Lower leg skin (tissue), 4 donors: ENCODE results near the gene PRRG2. TPM values are rescaled to one million over a fixed set of nuclear protein-coding genes. Genes with fewer than 3 reads are reported as not detected.

Experiments
- DNase-seq, 2 donors: peaks; one replicate each; pipeline ENCODE4 v3.0.0-alpha.2; 2019; ENCODE audit warnings: low spot score in 2 of 2
- H3K4me3 ChIP-seq: fragments of 200-600 bp; sonication (generic); 2 replicates; pipeline ENCODE4 v1.5.1; 2017; ENCODE audit warnings: mild to moderate bottlenecking, low read depth; ENCODE audit not compliant: poor library complexity, severe bottlenecking
- POLR2A ChIP-seq, 2 donors: fragments of 450-650 bp; IDR thresholded peaks; one replicate each; pipeline ENCODE4 v1.6.1; 2016 to 2017; ENCODE audit warnings: antibody characterized with exemption in 2 of 2, mild to moderate bottlenecking in 1 of 2, moderate library complexity in 1 of 2
- WGBS, 2 donors: methylation state at CpG; one replicate each; pipeline ENCODE4 v1.1.5; 2018; 5-methylcytosine and 5-hydroxymethylcytosine counted together
- intact Hi-C: fragments of 100-400 bp; cut with DNase I; formaldehyde crosslinking; loops from one replicate; pipeline ENCODE4 v1.15.0; 2023; ENCODE audit warnings: low total_unique reads
- total RNA-seq, 4 donors: library from RNA; depleted of rRNA; stranded (reverse); fragments of >200 nt; gene quantifications; one replicate each; pipeline ENCODE4 v1.1.0, GENCODE V29; 2016
- TF ChIP-seq, protein P1 (sequence below), 3 donors: fragments of 450-650 bp; IDR thresholded peaks; one replicate each; pipeline ENCODE4 v1.5.1; 2016; ENCODE audit warnings: antibody characterized with exemption in 3 of 3, mild to moderate bottlenecking in 3 of 3, moderate library complexity in 2 of 3

PRRG2 gene
- total RNA-seq, 4 donors from 2014 or later, result 13.9 to 31.2 (median 18.6) TPM

DNA sequence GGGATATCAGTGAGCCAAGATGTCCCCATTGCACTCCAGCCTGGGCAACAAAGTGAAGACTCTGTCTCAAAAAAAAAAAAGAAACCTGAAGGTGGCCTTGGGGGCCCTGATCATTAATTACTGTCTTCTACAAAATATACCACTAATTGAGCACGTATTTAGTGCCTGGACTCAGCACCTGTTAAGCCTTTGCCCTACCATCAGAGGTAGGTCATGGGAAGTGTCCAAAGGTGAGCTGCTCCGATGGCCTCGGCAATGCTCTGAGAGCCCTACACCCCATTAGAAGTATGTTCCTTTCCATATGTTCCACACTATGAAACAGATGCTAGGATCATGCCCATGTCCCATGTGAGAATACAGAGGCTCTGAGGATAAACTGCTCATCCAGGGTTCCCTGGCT is 21.7 kb upstream of the PRRG2 start:
- WGBS, 2 donors, result 92 to 100% methylated on average over 3 of the region's 3 CpGs
- intact Hi-C loops, result no loop called here
- TF ChIP-seq POLR2A (IDR thresholded peaks at IDR 0.05), result no peak
- TF ChIP-seq, protein P1, sequence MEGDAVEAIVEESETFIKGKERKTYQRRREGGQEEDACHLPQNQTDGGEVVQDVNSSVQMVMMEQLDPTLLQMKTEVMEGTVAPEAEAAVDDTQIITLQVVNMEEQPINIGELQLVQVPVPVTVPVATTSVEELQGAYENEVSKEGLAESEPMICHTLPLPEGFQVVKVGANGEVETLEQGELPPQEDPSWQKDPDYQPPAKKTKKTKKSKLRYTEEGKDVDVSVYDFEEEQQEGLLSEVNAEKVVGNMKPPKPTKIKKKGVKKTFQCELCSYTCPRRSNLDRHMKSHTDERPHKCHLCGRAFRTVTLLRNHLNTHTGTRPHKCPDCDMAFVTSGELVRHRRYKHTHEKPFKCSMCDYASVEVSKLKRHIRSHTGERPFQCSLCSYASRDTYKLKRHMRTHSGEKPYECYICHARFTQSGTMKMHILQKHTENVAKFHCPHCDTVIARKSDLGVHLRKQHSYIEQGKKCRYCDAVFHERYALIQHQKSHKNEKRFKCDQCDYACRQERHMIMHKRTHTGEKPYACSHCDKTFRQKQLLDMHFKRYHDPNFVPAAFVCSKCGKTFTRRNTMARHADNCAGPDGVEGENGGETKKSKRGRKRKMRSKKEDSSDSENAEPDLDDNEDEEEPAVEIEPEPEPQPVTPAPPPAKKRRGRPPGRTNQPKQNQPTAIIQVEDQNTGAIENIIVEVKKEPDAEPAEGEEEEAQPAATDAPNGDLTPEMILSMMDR (IDR thresholded peaks at IDR 0.05), result no peak
- H3K4me3 ChIP-seq, result no peak overlapping the region
- DNase-seq, result no peak

DNA sequence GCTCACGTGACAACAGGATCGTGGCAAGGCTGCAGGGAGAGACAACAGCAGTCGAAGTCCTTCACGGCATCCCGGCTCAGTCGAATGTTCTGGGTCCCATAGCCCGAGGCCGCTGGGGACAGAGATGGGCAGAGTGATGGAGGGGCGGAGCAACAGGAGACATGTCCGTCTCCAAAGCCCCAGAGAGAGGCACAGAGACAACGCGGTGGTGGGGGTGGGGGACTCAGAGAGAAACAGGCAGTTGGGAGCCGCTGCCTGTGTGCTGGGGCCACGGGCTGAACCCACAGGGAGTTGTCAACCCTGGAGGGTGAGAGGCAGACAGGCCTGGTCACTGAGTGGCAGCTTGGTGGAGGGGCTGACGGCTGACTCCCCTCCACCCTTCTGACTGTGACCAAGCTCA is 21.2 kb upstream of the PRRG2 start:
- no peak for DNase-seq
- TF ChIP-seq, protein P1 (IDR thresholded peaks at IDR 0.05), result no peak
- no peak for TF ChIP-seq POLR2A (IDR thresholded peaks at IDR 0.05)
- 80 to 83% methylated on average over 15 of the region's 15 CpGs for WGBS, 2 donors
- intact Hi-C loops, result no loop called here
- H3K4me3 ChIP-seq, result no peak overlapping the region

DNA sequence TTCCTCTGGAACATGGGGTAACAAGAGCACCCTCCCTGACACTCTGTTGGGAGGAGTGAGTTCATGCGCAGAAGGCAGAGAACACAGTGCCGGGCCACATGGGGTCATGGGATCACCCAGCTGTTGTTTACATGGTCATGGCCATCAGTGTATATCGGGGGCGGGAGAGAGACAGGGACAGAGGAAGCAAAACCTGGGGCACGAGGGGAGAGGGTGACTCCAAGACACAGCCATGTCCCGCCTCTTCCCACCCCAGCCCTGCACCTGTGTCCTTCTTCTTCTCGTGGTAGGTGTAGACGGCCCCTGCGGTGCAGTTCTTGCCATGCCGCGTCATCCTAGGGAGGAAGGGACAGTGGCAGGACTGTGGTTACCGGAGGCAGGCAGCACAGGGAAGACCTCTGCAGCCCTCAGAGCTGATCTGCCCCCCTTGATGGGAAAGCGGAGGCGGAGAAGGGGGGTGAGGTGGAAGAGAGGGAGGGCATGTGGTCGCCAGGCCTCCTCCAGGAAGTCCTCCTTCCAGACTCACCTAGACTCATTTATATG is 20.7 kb upstream of the PRRG2 start:
- peak in 1 of 2 donors; percentile 43 for DNase-seq
- intact Hi-C loops, result no loop called here
- TF ChIP-seq, protein P1 (IDR thresholded peaks at IDR 0.05), result no peak
- TF ChIP-seq POLR2A (IDR thresholded peaks at IDR 0.05), result no peak
- H3K4me3 ChIP-seq, result no peak overlapping the region
- WGBS, 2 donors, result 77 to 82% methylated on average over 15 of the region's 15 CpGs

DNA sequence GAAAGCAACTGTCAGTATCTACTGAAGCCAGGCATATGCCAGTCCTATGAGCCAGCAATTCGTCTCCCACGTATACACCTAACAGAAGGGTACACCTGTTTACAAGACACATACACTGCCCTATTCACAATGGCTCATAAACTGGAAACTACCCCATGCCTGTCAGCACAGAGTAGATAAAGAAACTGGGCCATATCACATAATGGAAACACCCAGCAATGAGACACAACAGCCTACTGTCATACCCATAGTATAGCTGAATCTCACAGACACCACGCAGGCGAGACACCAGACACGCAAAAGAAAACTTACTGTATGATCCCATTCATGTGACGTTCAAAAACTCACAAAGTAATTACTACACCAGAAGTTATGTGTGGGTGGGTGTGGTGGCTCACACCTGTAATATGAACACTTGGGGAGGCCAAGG is 16.5 kb upstream of the PRRG2 start:
- TF ChIP-seq, protein P1 (IDR thresholded peaks at IDR 0.05), result no peak
- no peak for TF ChIP-seq POLR2A (IDR thresholded peaks at IDR 0.05)
- intact Hi-C loops, result no loop called here

DNA sequence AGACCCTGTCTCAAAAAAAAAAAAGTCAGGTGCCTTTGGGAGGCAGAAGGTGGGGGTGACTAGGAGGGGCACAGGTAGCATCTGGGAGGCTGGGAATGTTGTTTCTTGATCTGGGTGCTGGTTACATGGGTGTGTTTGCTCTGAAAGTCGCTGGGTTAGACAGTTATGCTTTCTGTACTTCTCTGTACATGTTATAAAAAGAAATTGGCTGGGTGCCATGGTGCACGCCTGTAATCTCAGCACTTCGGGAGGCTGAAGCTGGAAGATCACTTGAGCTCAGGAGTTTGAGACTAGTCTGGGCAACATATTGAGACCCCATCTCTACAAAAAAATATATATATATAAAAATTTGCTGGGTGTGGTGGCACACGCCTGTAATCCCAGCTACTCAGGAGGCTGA is 15.9 kb upstream of the PRRG2 start:
- no peak overlapping the region for H3K4me3 ChIP-seq
- TF ChIP-seq, protein P1 (IDR thresholded peaks at IDR 0.05), result no peak
- no peak for TF ChIP-seq POLR2A (IDR thresholded peaks at IDR 0.05)
- intact Hi-C loops, result no loop called here
- DNase-seq, result no peak
- 28 to 35% methylated on average over 4 of the region's 4 CpGs for WGBS, 2 donors

More for the DNA sequence above, 16.5 kb upstream of the PRRG2 start:
- WGBS, 2 donors, result 83 to 85% methylated on average over 6 of the region's 6 CpGs
- no peak for DNase-seq
- H3K4me3 ChIP-seq, result no peak overlapping the region

DNA sequence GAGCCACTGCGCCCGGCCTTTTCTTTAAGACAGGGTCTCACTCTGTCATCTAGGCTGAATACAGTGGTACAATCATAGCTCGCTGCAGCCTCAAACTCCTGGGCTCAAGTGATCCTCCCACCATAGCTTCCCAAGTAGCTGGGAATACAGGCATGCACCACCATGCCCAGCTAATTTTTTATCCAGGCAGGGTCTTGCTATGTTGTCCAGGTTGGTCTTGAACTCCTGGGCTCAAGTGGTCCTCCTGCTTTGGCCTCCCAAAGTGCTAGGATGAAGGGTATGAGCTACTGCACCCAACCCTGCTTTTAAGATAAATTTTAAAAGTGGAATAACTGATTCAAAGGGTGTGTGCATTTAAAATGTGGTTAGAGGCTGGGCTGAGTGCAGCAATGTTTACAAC is 14.8 kb upstream of the PRRG2 start:
- intact Hi-C loops, result no loop called here
- TF ChIP-seq, protein P1 (IDR thresholded peaks at IDR 0.05), result no peak
- TF ChIP-seq POLR2A (IDR thresholded peaks at IDR 0.05), result no peak

More for the DNA sequence above, 14.8 kb upstream of the PRRG2 start:
- no peak overlapping the region for H3K4me3 ChIP-seq
- WGBS, 2 donors, result 97 to 100% methylated on average over 3 of the region's 3 CpGs
- no peak for DNase-seq
